Measurements from ENCODE around the gene OR52E6. TPM values are rescaled to one million over a fixed set of nuclear protein-coding genes. Genes with fewer than 3 reads are reported as not detected.

OR52E6 gene
- total RNA-seq, 1 experiment from 2014 or later = not detected

DNA sequence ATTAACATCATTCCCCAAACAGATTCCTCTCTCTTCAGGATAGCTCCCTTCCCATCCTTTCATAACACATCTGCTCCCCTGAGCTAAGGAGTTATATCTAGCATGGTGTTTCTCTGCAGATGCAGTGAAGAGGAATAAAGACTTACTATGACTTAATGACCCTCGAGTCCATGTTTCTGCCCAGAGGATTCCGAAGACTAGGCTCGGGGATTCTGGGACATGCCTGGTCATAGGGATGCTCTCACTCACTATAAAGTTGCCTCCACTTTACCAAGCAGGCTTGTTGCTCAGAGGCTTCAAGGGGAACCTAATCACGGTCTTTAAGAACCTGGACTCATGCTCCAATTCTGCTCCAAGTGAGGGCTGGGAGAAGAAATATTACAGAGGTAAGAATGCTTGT, 38.6 kb upstream of the OR52E6 start, which contains the start of gene OR52E4:
OR52E4 (plus strand) TSS at position 301 of the 400 bp plus-strand sequence. CDS start 3,664 bp downstream, outside the sequence.
- no peak within 1 kb of the TSS for H3K27ac ChIP-seq (ENCODE audit: low read depth, low read length)
- peaks cover 60% of the 10 kb centered on the region for H3K27me3 ChIP-seq (ENCODE audit: insufficient read depth, low read length)
- no peaks in the 10 kb centered on the region for H3K79me2 ChIP-seq (ENCODE audit: insufficient read depth, low read length)
- H4K20me1 ChIP-seq (ENCODE audit: insufficient read depth) = no peaks in the 10 kb centered on the region
- DNase-seq (ENCODE audit: low read depth, low spot score) (no peak), ATAC-seq (no peak)
- POLR2A ChIA-PET = no interaction called here
- RAD21 ChIA-PET (ENCODE audit: low non-redundant PET in 1 of 2, low total read pairs in 2 of 2, uncharacterized antibody in 2 of 2, unreplicated experiment in 2 of 2) = no interaction called here
- no peaks in the 10 kb centered on the region for H3K4me1 ChIP-seq (ENCODE audit: control insufficient read depth in 1 of 2, insufficient read depth in 2 of 2, low read length in 2 of 2)
- H3K36me3 ChIP-seq (ENCODE audit: control insufficient read depth in 1 of 2, insufficient read depth in 2 of 2, low read length in 2 of 2) = no peaks in the 10 kb centered on the region
- H3K9me2 ChIP-seq (ENCODE audit: insufficient read depth) = no peaks in the 10 kb centered on the region
- BruUV-seq (replicated peaks) = no TSS peak
- no peaks in the 10 kb centered on the region for H3K9me3 ChIP-seq (ENCODE audit: control insufficient read depth in 1 of 2, insufficient read depth in 1 of 2, low read depth in 1 of 2, low read length in 2 of 2)
- CTCF ChIA-PET = no interaction called here
- no peak within 1 kb of the TSS for H3K9ac ChIP-seq (ENCODE audit: low read length)
- H3K4me2 ChIP-seq (ENCODE audit: low read length) = no peak within 1 kb of the TSS
- TF ChIP-seq SP1 (IDR thresholded peaks at IDR 0.05; ENCODE audit: low read depth) = no peak
- TF ChIP-seq POLR2A (IDR thresholded peaks at IDR 0.05; ENCODE audit: borderline replicate concordance, extremely low read depth, insufficient read depth, insufficient read length) = no peak
- no peak for TF ChIP-seq MAX (IDR thresholded peaks at IDR 0.05)
- no peak for TF ChIP-seq SRF (IDR thresholded peaks at IDR 0.05; ENCODE audit: low read depth)
- no peak for TF ChIP-seq ELF1 (IDR thresholded peaks at IDR 0.05; ENCODE audit: borderline replicate concordance, low read depth)
- TF ChIP-seq TCF7L2 (IDR thresholded peaks at IDR 0.05; ENCODE audit: borderline replicate concordance, extremely low read depth, insufficient read depth, insufficient read length) = no peak
- no peak for TF ChIP-seq ZBTB33 (IDR thresholded peaks at IDR 0.05; ENCODE audit: extremely low read depth, insufficient replicate concordance, low read length)
- no peak for TF ChIP-seq YY1 (IDR thresholded peaks at IDR 0.05; ENCODE audit: extremely low read depth, insufficient replicate concordance, low read depth, low read length)
- intact Hi-C loops (cut with micrococcal nuclease) = no loop called here
- no peak within 1 kb of the TSS for H2AFZ ChIP-seq (ENCODE audit: low read depth, low read length, poor library complexity, severe bottlenecking)
- H3K4me3 ChIP-seq (replicated peaks in 1 of 2; ENCODE audit: low read depth in 1 of 2, low read length in 2 of 2) = no peak within 1 kb of the TSS

Measured in HCT116 (cell line).